ENCODE measurements around the gene NAPSA. TPM values are rescaled to one million over a fixed set of nuclear protein-coding genes. Genes with fewer than 3 reads are reported as not detected.

NAPSA gene
- total and polyA plus RNA-seq, 2 donors (not counting 3 experiments of a cell fraction or from before 2014, with no cell fraction given) = 0.19 TPM; not detected in 1

DNA sequence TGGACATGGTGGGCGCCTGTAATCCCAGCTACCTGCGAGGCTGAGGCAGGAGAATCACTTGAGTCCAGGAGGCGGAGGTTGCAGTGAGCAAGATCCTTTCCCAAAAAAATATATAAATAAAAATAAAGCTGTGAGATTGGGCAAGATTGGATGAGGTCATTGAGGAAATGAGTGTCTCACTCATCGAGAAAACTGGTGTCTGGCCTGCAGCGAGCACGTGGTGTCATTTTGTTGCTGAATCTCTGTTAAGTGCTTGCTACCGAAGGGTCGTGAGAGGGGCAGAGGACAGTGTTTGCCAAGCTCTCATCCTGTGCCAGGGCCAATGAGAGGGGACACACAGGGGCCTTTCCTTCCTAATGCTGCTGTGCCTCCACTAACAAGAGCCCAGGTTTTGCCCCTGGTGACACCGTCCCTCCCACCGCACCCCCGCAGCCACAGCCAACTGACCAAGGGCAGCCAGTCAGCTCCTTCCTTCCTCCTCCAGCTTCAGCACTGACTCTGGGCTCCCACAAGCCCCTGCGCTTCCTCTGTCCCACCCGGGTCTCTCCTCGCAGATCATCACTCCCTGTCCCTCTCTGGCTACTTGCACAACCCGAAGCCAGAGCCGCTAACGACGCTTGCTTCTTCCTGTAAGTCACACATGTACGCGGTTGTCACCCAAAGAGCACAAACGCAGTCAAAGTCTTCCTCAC, 21.9 kb upstream of the NAPSA start:
- FAIRE-seq (peak; percentile 79), DNase-seq (ENCODE audit: low read depth, low spot score) (peak; percentile 15)
- no peak overlapping the region for H3K4me2 ChIP-seq (ENCODE audit: insufficient read depth, low read length)
- H3K9ac ChIP-seq (replicated peaks; ENCODE audit: extremely low read depth, insufficient read depth, low read length) = no peak overlapping the region
- no peaks in the 10 kb centered on the region for H4K20me1 ChIP-seq (replicated peaks; ENCODE audit: control insufficient read depth, extremely low read depth, insufficient read depth, low read length)
- no peak overlapping the region for H3K27ac ChIP-seq (ENCODE audit: insufficient read depth, low read depth, low read length)
- no peaks in the 10 kb centered on the region for H3K9me1 ChIP-seq (replicated peaks; ENCODE audit: control insufficient read depth, extremely low read depth, insufficient read depth, low read length)
- no peaks in the 10 kb centered on the region for H3K9me3 ChIP-seq (replicated peaks; ENCODE audit: control insufficient read depth, insufficient read depth, low read length)
- TF ChIP-seq, protein P1, sequence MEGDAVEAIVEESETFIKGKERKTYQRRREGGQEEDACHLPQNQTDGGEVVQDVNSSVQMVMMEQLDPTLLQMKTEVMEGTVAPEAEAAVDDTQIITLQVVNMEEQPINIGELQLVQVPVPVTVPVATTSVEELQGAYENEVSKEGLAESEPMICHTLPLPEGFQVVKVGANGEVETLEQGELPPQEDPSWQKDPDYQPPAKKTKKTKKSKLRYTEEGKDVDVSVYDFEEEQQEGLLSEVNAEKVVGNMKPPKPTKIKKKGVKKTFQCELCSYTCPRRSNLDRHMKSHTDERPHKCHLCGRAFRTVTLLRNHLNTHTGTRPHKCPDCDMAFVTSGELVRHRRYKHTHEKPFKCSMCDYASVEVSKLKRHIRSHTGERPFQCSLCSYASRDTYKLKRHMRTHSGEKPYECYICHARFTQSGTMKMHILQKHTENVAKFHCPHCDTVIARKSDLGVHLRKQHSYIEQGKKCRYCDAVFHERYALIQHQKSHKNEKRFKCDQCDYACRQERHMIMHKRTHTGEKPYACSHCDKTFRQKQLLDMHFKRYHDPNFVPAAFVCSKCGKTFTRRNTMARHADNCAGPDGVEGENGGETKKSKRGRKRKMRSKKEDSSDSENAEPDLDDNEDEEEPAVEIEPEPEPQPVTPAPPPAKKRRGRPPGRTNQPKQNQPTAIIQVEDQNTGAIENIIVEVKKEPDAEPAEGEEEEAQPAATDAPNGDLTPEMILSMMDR (IDR thresholded peaks at IDR 0.05; ENCODE audit: extremely low read depth in 1 of 2, insufficient read depth in 1 of 2, low read depth in 1 of 2, low read length in 2 of 2) = no peak
- TF ChIP-seq EZH2 (IDR thresholded peaks at IDR 0.05; ENCODE audit: borderline replicate concordance, low read depth, low read length, severe bottlenecking) (no peak), JUN (IDR thresholded peaks at IDR 0.05; ENCODE audit: borderline replicate concordance, insufficient read depth, insufficient read length, low read depth) (peak; percentile 5), GATA2 (IDR thresholded peaks at IDR 0.05; ENCODE audit: insufficient read depth, insufficient read length, low read depth, low read length) (no peak), POLR2A (IDR thresholded peaks at IDR 0.05; ENCODE audit: low read depth, low read length) (no peak), FOS (IDR thresholded peaks at IDR 0.05; ENCODE audit: borderline replicate concordance, insufficient read depth, low read length) (no peak), MYC (IDR thresholded peaks at IDR 0.05; ENCODE audit: low read depth, low read length) (peak; percentile 55), POLR2AphosphoS5 (IDR thresholded peaks at IDR 0.05; ENCODE audit: insufficient read depth, low read depth, low read length) (no peak)
- TF ChIP-seq, protein P2, sequence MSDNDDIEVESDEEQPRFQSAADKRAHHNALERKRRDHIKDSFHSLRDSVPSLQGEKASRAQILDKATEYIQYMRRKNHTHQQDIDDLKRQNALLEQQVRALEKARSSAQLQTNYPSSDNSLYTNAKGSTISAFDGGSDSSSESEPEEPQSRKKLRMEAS (IDR thresholded peaks at IDR 0.05; ENCODE audit: insufficient read depth, insufficient read length) = peak; percentile 59
- ChIA-PET CTCF (interaction anchor here (1.0 to 1.3 kb wide), 3 partner anchors 19 to 30 kb away, joined by 3 to 8 read pairs (median 4); no protein-coding TSS in a partner anchor), POLR2A (interaction anchor here (0.6 kb wide), 1 partner anchor 496 kb away, joined by 6 read pairs; no protein-coding TSS in a partner anchor)
- dilution Hi-C loops (cut with MboI; ENCODE audit: extremely low pct_ligation_motif_present, low sequenced_read_pairs) (no loop called here), intact Hi-C loops (cut with micrococcal nuclease) (no loop called here)
- no TSS peak for BruUV-seq (replicated peaks)
- H2AFZ ChIP-seq (ENCODE audit: low read depth, low read length) = peak overlapping the region; percentile 9
- peaks cover 30% of the 10 kb centered on the region for H3K79me2 ChIP-seq (ENCODE audit: control insufficient read depth, insufficient read depth, low read length)
- peaks cover 0 to 3% of the 10 kb centered on the region in 2 experiments for H3K36me3 ChIP-seq (ENCODE audit: control insufficient read depth in 2 of 2, extremely low read depth in 1 of 2, insufficient read depth in 2 of 2, low read length in 2 of 2)
- no peaks in the 10 kb centered on the region for H3K27me3 ChIP-seq (ENCODE audit: control insufficient read depth in 2 of 2, insufficient read depth in 2 of 2, low read length in 2 of 2)
- no peak overlapping the region for H3K4me3 ChIP-seq (replicated peaks in 1 of 3; ENCODE audit: insufficient read depth in 1 of 3, low read depth in 1 of 3, low read length in 3 of 3)
- H3K4me1 ChIP-seq (ENCODE audit: control insufficient read depth, extremely low read depth, insufficient read depth, low read length) = peaks cover 16% of the 10 kb centered on the region

All from endothelial cell of umbilical vein (primary cell).